HepG2 (cell line): ENCODE measurements around the gene MAPK7. TPM values are rescaled to one million over a fixed set of nuclear protein-coding genes. Genes with fewer than 3 reads are reported as not detected.

Experiments
- GFI1 ChIP-seq: sonication (generic); formaldehyde crosslinking; IDR thresholded peaks from 2 replicates; pipeline ENCODE4 v1.5.0; 2020; ENCODE audit warnings: missing genetic modification reagents, mild to moderate bottlenecking, borderline replicate concordance
- HMGXB4 ChIP-seq, 2 experiments: sonication (generic) in 1 of 2; formaldehyde crosslinking in 1 of 2; IDR thresholded peaks; 2 replicates each; pipeline versions ENCODE4 v1.4.0 to v1.6.1; 2018 to 2020; ENCODE audit warnings: missing genetic modification reagents in 2 of 2, borderline replicate concordance in 1 of 2, low read depth in 1 of 2, mild to moderate bottlenecking in 1 of 2, missing biosample characterization in 1 of 2
- MLXIP ChIP-seq: sonication (generic); formaldehyde crosslinking; IDR thresholded peaks from 2 replicates; pipeline ENCODE4 v1.9.0; 2021; ENCODE audit warnings: missing genetic modification reagents, borderline replicate concordance
- MTF2 ChIP-seq: sonication (generic); formaldehyde crosslinking; IDR thresholded peaks from 2 replicates; pipeline ENCODE4 v1.5.0; 2020; ENCODE audit warnings: missing genetic modification reagents, borderline replicate concordance
- PBX2 ChIP-seq: IDR thresholded peaks from 2 replicates; pipeline ENCODE4 v1.6.1; 2016; ENCODE audit warnings: control low read depth
- RBM22 ChIP-seq: fragments of 200-400 bp; formaldehyde crosslinking; optimal IDR thresholded peaks from 2 replicates; pipeline ENCODE3; 2017; ENCODE audit warnings: mild to moderate bottlenecking, low read length, moderate library complexity
- RELA ChIP-seq: sonication (generic); formaldehyde crosslinking; IDR thresholded peaks from 2 replicates; pipeline ENCODE4 v1.4.0; 2020; ENCODE audit warnings: missing genetic modification reagents
- RNF219 ChIP-seq: sonication (generic); formaldehyde crosslinking; IDR thresholded peaks from 2 replicates; pipeline ENCODE4 v1.5.0; 2020; ENCODE audit warnings: mild to moderate bottlenecking, missing genetic modification reagents
- SP5 ChIP-seq: IDR thresholded peaks from 2 replicates; pipeline ENCODE4 v1.6.1; 2016; ENCODE audit warnings: low read depth, borderline replicate concordance
- TARDBP ChIP-seq: sonication (generic); formaldehyde crosslinking; IDR thresholded peaks from 2 replicates; pipeline ENCODE4 v1.8.0; 2022; ENCODE audit warnings: mild to moderate bottlenecking, missing genetic modification reagents
- ZC3H4 ChIP-seq: sonication (generic); formaldehyde crosslinking; IDR thresholded peaks from 2 replicates; pipeline ENCODE4 v1.4.0; 2020; ENCODE audit warnings: missing genetic modification reagents, borderline replicate concordance
- ZFP82 ChIP-seq: sonication (generic); formaldehyde crosslinking; IDR thresholded peaks from 2 replicates; pipeline ENCODE4 v1.5.1; 2020; ENCODE audit warnings: mild to moderate bottlenecking, missing genetic modification reagents, borderline replicate concordance
- ZNF44 ChIP-seq: sonication (generic); formaldehyde crosslinking; IDR thresholded peaks from 2 replicates; pipeline ENCODE4 v1.5.1; 2020; ENCODE audit warnings: mild to moderate bottlenecking, missing genetic modification reagents
- ZNF503 ChIP-seq: sonication (generic); formaldehyde crosslinking; IDR thresholded peaks from 2 replicates; pipeline ENCODE4 v1.4.0; 2020; ENCODE audit warnings: missing genetic modification reagents
- ZNF746 ChIP-seq: sonication (generic); formaldehyde crosslinking; IDR thresholded peaks from 2 replicates; pipeline ENCODE4 v1.8.0; 2022; ENCODE audit warnings: mild to moderate bottlenecking, missing genetic modification reagents
- ZNF782 ChIP-seq: sonication (generic); formaldehyde crosslinking; IDR thresholded peaks from 2 replicates; pipeline ENCODE4 v1.4.0; 2020; ENCODE audit warnings: missing genetic modification reagents, mild to moderate bottlenecking, borderline replicate concordance
- ZSCAN9 ChIP-seq: IDR thresholded peaks from 2 replicates; pipeline ENCODE4 v1.6.1; 2016; ENCODE audit warnings: borderline replicate concordance
- polyA plus RNA-seq, 8 experiments: library from polyadenylated mRNA; depleted of rRNA in 3 of 8; stranded (reverse) in 7 of 8; unstranded in 1 of 8; fragments of >200 nt; fragmentation: Illumina TruSeq in 4 of 8; extraction: Trizol in 4 of 8; gene quantifications; 2 replicates each; pipeline versions ENCODE4 v1.2.1 to v1.2.3, GENCODE V29; 2011 to 2016; ENCODE audit warnings: low read depth in 4 of 8, missing spikeins in 1 of 8, mixed read lengths in 1 of 8; ENCODE audit not compliant: insufficient read depth in 1 of 8
- total RNA-seq, 5 experiments: library from RNA; depleted of rRNA; stranded (reverse); fragments of >200 nt; fragmentation: Illumina TruSeq; extraction: Trizol; gene quantifications; 2 replicates each; pipeline ENCODE4 v1.2.3, GENCODE V29; 2016; ENCODE audit warnings: low read depth in 1 of 5

MAPK7 gene
- total and polyA plus RNA-seq, 2 of the 13 experiments (the other 11 are each of a cell fraction or from before 2014, with no cell fraction given), result 2.9 to 5.9 TPM

- TF ChIP-seq RELA (CRISPR knock-in tag) (0 out of 2 replicates have a peak, but pooled peaks have one; percentile 44), GFI1 (peak; percentile 44; the same call in 1 of the 2 replicates), MTF2 (no peak), SP5 (CRISPR knock-in tag) (peak; percentile 22; the same call in 1 of the 2 replicates), ZNF782 (CRISPR knock-in tag) (peak; percentile 58; the same call in 1 of the 2 replicates), ZSCAN9 (CRISPR knock-in tag) (peak; percentile 39; the same call in 1 of the 2 replicates), ZNF746 (CRISPR knock-in tag) (no peak), MLXIP (CRISPR knock-in tag) (no peak), ZC3H4 (CRISPR knock-in tag) (no peak), RNF219 (CRISPR knock-in tag) (no peak), ZFP82 (CRISPR knock-in tag) (no peak), PBX2 (CRISPR knock-in tag) (no peak), ZNF44 (peak; percentile 94), TARDBP (no peak; the same call in 1 of the 2 replicates), HMGXB4 (CRISPR knock-in tag; IDR thresholded peaks at IDR 0.05; ENCODE audit: borderline replicate concordance in 1 of 2, low read depth in 1 of 2) (peak in 1 of 2 experiments; percentile 59; a peak in 2 of 4 replicates), ZNF503 (CRISPR knock-in tag) (0 out of 2 replicates have a peak, but pooled peaks have one; percentile 35), RBM22 (no peak)
Observed at GRCh38 chr17:19377602-19378415, 489 bp upstream of the MAPK7 start (continued).
